Osteoblast (primary cell): ENCODE results near the gene OSBPL1A. TPM values are rescaled to one million over a fixed set of nuclear protein-coding genes. Genes with fewer than 3 reads are reported as not detected.

Experiments used
- DNase-seq: peaks from one replicate; pipeline ENCODE4 v3.0.0; 2011; ENCODE audit warnings: low spot score, mixed read lengths; ENCODE audit not compliant: insufficient read length; ENCODE audit errors: missing footprints
- H2AFZ ChIP-seq: 2 replicates; pipeline ENCODE4 v1.6.0; 2011; ENCODE audit warnings: mild to moderate bottlenecking, low read length
- H3K27ac ChIP-seq: 2 replicates; pipeline ENCODE4 v1.5.1; 2011; ENCODE audit warnings: mild to moderate bottlenecking, low read depth, low read length, moderate library complexity
- H3K27me3 ChIP-seq: 2 replicates; pipeline ENCODE4 v1.6.0; 2012; ENCODE audit warnings: mild to moderate bottlenecking, control low read depth, inconsistent platforms, low read length, moderate library complexity; ENCODE audit not compliant: insufficient read depth
- H3K36me3 ChIP-seq: 2 replicates; pipeline ENCODE4 v1.5.1; 2011; ENCODE audit warnings: mild to moderate bottlenecking, low read length, control low read depth, moderate library complexity; ENCODE audit not compliant: insufficient read depth
- H3K4me1 ChIP-seq: 2 replicates; pipeline ENCODE4 v1.5.1; 2011; ENCODE audit warnings: mild to moderate bottlenecking, low read length, control low read depth, moderate library complexity; ENCODE audit not compliant: insufficient read depth
- H3K4me2 ChIP-seq: 2 replicates; pipeline ENCODE4 v1.6.0; 2011; ENCODE audit warnings: mild to moderate bottlenecking, low read length; ENCODE audit not compliant: insufficient read depth
- H3K4me3 ChIP-seq: fragments of 200-600 bp; sonication (generic); 3 replicates; pipeline ENCODE4 v1.5.1; 2012; ENCODE audit warnings: mild to moderate bottlenecking, low read length, inconsistent platforms; ENCODE audit not compliant: insufficient read depth
- H3K79me2 ChIP-seq: 2 replicates; pipeline ENCODE4 v1.6.0; 2012; ENCODE audit warnings: mild to moderate bottlenecking, low read length, control low read depth, inconsistent platforms; ENCODE audit not compliant: insufficient read depth
- H3K9me3 ChIP-seq: 2 replicates; pipeline ENCODE4 v1.5.1; 2011; ENCODE audit warnings: low read depth, low read length, control low read depth
- H4K20me1 ChIP-seq: 2 replicates; pipeline ENCODE4 v1.6.0; 2012; ENCODE audit warnings: mild to moderate bottlenecking, low read length, control low read depth; ENCODE audit not compliant: insufficient read depth
- total RNA-seq: library from RNA; depleted of rRNA; stranded (reverse); fragments of >200 nt; gene quantifications from 2 replicates; pipeline ENCODE4 v1.2.3, GENCODE V29; 2012
- TF ChIP-seq, protein P1 (sequence below): IDR thresholded peaks from 2 replicates; pipeline ENCODE4 v1.5.1; 2011; ENCODE audit warnings: mild to moderate bottlenecking, low read depth, low read length, moderate library complexity; ENCODE audit errors: extremely low read depth

OSBPL1A gene
- total RNA-seq, 1 donor: 51.8 TPM

DNA sequence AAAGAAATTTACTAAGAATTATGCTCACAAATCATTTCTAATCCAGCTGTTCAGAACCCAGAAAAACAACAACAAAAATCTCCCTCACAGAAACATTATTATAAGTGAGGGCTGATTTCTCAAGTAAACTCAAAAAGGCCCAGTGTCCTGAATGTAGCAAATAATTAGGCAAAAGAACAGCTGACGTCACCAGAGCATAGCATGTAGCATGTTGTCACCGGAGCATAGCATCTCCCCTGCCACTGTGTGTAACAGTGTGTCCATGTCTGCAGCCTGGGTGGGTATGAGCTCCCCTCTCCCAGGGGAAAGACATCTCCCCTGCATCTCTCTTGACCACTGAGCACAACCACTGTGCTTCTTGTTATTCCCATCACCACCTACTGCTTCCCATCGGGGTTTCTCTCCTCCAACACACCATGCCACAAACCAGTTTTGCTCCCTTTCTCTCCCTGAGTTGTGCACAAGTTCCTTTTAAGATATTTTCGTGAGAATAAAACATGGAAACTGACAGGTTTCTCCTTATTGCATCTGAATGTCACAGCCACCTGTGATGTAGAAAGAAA, 132.0 kb downstream of the OSBPL1A start:
- DNase-seq: no peak
- TF ChIP-seq, protein P1, sequence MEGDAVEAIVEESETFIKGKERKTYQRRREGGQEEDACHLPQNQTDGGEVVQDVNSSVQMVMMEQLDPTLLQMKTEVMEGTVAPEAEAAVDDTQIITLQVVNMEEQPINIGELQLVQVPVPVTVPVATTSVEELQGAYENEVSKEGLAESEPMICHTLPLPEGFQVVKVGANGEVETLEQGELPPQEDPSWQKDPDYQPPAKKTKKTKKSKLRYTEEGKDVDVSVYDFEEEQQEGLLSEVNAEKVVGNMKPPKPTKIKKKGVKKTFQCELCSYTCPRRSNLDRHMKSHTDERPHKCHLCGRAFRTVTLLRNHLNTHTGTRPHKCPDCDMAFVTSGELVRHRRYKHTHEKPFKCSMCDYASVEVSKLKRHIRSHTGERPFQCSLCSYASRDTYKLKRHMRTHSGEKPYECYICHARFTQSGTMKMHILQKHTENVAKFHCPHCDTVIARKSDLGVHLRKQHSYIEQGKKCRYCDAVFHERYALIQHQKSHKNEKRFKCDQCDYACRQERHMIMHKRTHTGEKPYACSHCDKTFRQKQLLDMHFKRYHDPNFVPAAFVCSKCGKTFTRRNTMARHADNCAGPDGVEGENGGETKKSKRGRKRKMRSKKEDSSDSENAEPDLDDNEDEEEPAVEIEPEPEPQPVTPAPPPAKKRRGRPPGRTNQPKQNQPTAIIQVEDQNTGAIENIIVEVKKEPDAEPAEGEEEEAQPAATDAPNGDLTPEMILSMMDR: no peak
- H3K4me3 ChIP-seq: no peak overlapping the region
- no peak overlapping the region for H2AFZ ChIP-seq
- H3K27me3 ChIP-seq: no peaks in the 10 kb centered on the region
- no peaks in the 10 kb centered on the region for H3K9me3 ChIP-seq
- no peak overlapping the region for H3K27ac ChIP-seq
- H3K4me2 ChIP-seq: no peak overlapping the region
- H3K79me2 ChIP-seq: peaks cover 5% of the 10 kb centered on the region
- peaks cover 4% of the 10 kb centered on the region for H3K4me1 ChIP-seq
- no peaks in the 10 kb centered on the region for H4K20me1 ChIP-seq
- H3K36me3 ChIP-seq: no peaks in the 10 kb centered on the region

DNA sequence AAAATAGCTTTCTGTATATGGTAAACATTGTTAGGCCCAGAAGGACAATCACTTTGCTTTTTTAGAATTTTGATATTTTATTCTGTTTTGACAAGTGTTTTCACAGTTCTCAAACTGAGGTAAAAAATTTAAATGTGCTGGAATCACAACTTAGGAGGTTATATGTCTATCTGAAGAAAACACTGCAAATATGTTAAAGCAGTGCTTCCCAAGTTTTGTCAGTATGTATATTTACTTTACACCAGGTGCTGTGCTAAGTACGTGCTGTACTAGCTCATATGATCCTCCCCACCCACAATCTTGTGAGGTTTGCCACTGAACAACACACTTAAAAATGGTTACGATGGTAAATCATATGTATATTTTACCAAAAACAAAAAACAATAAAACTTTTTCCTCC, 134.6 kb downstream of the OSBPL1A start:
- TF ChIP-seq, protein P1: no peak
- Histone ChIP-seq H3K4me1 (no peaks in the 10 kb centered on the region), H3K79me2 (peaks cover 7% of the 10 kb centered on the region), H3K27ac (no peak overlapping the region), H3K4me2 (no peak overlapping the region), H2AFZ (no peak overlapping the region), H3K27me3 (no peaks in the 10 kb centered on the region), H4K20me1 (no peaks in the 10 kb centered on the region), H3K9me3 (no peaks in the 10 kb centered on the region), H3K36me3 (no peaks in the 10 kb centered on the region), H3K4me3 (no peak overlapping the region)
- DNase-seq: no peak

DNA sequence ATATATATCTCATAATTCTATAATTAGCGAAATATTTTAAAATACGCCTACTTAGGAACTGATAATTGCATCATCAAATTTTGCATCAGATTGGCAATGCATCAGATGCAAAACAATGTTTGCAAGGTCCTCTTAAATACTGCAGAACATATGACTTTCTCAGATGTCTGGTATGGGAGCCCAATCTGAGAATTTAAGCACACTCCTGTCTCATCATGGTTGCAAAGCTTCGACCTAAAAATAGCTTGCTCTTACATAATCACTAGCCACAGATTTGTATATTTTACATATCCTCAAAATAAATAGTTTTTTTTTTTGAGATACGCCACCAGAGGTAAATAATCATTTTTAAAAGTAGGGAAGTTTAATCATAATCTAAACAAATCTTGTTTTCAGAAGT, 135.5 kb downstream of the OSBPL1A start:
- TF ChIP-seq, protein P1: no peak
- no peak for DNase-seq
- peaks cover 7% of the 10 kb centered on the region for H3K79me2 ChIP-seq
- H2AFZ ChIP-seq: no peak overlapping the region
- H3K36me3 ChIP-seq: no peaks in the 10 kb centered on the region
- no peak overlapping the region for H3K4me2 ChIP-seq
- no peak overlapping the region for H3K4me3 ChIP-seq
- no peak overlapping the region for H3K27ac ChIP-seq
- no peaks in the 10 kb centered on the region for H3K27me3 ChIP-seq
- H3K9me3 ChIP-seq: no peaks in the 10 kb centered on the region
- H3K4me1 ChIP-seq: no peaks in the 10 kb centered on the region
- no peaks in the 10 kb centered on the region for H4K20me1 ChIP-seq

DNA sequence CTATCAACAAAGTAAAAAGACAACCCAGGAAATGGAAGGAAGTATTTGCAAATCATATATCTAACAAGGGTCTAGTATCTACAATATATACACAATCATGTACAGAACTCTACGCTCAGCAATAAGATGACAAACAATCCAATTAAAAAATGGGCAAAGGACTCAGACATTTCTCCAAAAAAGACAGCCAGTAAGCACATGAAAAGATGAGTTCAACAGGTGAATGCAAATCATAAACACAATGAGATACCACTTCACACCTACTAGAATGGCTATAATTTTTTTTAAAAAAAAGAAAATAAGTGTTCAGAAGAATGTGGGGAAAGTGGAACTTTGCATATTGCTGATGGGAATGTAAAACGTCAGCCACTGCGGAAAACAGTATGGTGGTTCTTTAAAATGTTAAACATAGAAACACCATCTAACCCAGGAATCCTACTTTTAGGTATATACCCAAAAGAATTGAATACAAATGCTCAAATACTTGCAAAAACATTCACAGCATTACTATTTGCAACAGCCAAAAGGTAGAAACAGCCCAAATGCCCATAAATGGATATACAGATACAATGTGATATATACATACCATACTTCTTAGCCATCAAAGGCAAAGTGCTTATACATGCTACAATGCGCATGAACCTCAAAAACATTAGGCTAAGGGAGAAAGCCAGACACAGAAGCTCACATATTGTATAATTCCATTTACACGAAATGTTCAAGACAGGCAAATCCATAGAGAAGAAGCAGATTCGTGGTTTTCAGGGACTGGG, 137.6 kb downstream of the OSBPL1A start:
- Histone ChIP-seq H3K36me3 (no peaks in the 10 kb centered on the region), H3K4me1 (no peaks in the 10 kb centered on the region), H3K9me3 (no peaks in the 10 kb centered on the region), H3K79me2 (peaks cover 7% of the 10 kb centered on the region), H3K4me2 (no peak overlapping the region), H3K27me3 (no peaks in the 10 kb centered on the region), H2AFZ (no peak overlapping the region), H4K20me1 (no peaks in the 10 kb centered on the region), H3K4me3 (no peak overlapping the region), H3K27ac (no peak overlapping the region)
- TF ChIP-seq, protein P1: no peak
- no peak for DNase-seq
